HepG2 (cell line): ENCODE data around the gene P3H4. TPM values are rescaled to one million over a fixed set of nuclear protein-coding genes. Genes with fewer than 3 reads are reported as not detected.

ENCODE experiments used
- ARNT2 ChIP-seq: sonication (generic); formaldehyde crosslinking; IDR thresholded peaks from 2 replicates; pipeline ENCODE4 v1.8.0; 2022; ENCODE audit warnings: mild to moderate bottlenecking, low read depth, missing genetic modification reagents, moderate library complexity
- RORA ChIP-seq: sonication (generic); formaldehyde crosslinking; IDR thresholded peaks from 2 replicates; pipeline ENCODE4 v1.5.0; 2020; ENCODE audit warnings: mild to moderate bottlenecking, missing genetic modification reagents, moderate library complexity
- STAG1 ChIP-seq: sonication (generic); formaldehyde crosslinking; IDR thresholded peaks from 2 replicates; pipeline ENCODE4 v1.4.0; 2020; ENCODE audit warnings: missing genetic modification reagents
- ZNF232 ChIP-seq: sonication (generic); formaldehyde crosslinking; IDR thresholded peaks from 2 replicates; pipeline ENCODE4 v1.4.0; 2020; ENCODE audit warnings: missing genetic modification reagents, borderline replicate concordance
- ZNF598 ChIP-seq: sonication (generic); formaldehyde crosslinking; IDR thresholded peaks from 2 replicates; pipeline ENCODE4 v1.5.1; 2020; ENCODE audit warnings: mild to moderate bottlenecking, missing genetic modification reagents, borderline replicate concordance
- ZNF879 ChIP-seq: sonication (generic); formaldehyde crosslinking; IDR thresholded peaks from 2 replicates; pipeline ENCODE4 v1.8.1; 2023; ENCODE audit warnings: missing genetic modification reagents
- polyA plus RNA-seq, 8 experiments: library from polyadenylated mRNA; depleted of rRNA in 3 of 8; stranded (reverse) in 7 of 8; unstranded in 1 of 8; fragments of >200 nt; fragmentation: Illumina TruSeq in 4 of 8; extraction: Trizol in 4 of 8; gene quantifications; 2 replicates each; pipeline versions ENCODE4 v1.2.1 to v1.2.3, GENCODE V29; 2011 to 2016; ENCODE audit warnings: low read depth in 4 of 8, missing spikeins in 1 of 8, mixed read lengths in 1 of 8; ENCODE audit not compliant: insufficient read depth in 1 of 8
- total RNA-seq, 5 experiments: library from RNA; depleted of rRNA; stranded (reverse); fragments of >200 nt; fragmentation: Illumina TruSeq; extraction: Trizol; gene quantifications; 2 replicates each; pipeline ENCODE4 v1.2.3, GENCODE V29; 2016; ENCODE audit warnings: low read depth in 1 of 5
- TF ChIP-seq, protein P1 (sequence below): sonication (generic); formaldehyde crosslinking; IDR thresholded peaks from 2 replicates; pipeline ENCODE4 v1.8.1; 2022; ENCODE audit warnings: low read depth, mild to moderate bottlenecking, missing genetic modification reagents
- TF ChIP-seq, protein P2 (sequence below): sonication (generic); formaldehyde crosslinking; IDR thresholded peaks from 2 replicates; pipeline ENCODE4 v1.8.0; 2022; ENCODE audit warnings: mild to moderate bottlenecking, missing genetic modification reagents, moderate library complexity
- TF ChIP-seq, protein P3 (sequence below): IDR thresholded peaks from 2 replicates; pipeline ENCODE4 v1.6.1; 2016
- TF ChIP-seq, protein P4 (sequence below): sonication (generic); formaldehyde crosslinking; IDR thresholded peaks from 2 replicates; pipeline ENCODE4 v1.8.0; 2023; ENCODE audit warnings: mild to moderate bottlenecking, missing genetic modification reagents

P3H4 gene
- total and polyA plus RNA-seq, 2 of the 13 experiments (the other 11 are each of a cell fraction or from before 2014, with no cell fraction given): 37.1 to 50.6 TPM

DNA sequence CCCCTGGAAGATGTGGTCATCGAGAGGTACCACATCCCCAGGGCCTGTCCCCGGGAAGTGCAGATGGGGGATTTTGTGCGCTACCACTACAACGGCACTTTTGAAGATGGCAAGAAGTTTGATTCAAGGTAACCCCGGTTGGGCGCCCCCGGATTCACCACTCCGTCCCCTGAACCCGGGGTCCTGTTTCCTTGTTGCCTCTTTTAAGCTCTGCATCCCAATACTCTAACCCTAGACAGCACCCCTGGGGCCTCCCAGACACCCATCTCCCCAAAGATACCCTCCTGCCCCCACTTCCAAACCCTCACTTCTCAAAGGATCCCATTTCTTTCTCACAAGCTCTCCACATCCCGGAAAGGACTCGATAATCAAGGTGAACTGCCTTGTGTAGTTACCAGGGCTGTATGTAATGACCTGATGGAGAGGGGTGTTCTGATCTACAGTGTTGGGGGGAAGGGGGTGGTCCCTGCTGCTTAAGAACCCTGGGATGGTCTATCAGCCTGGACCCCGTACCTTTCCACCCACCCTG, 1.5 kb upstream of the P3H4 start (continued):
- TF ChIP-seq, protein P1, sequence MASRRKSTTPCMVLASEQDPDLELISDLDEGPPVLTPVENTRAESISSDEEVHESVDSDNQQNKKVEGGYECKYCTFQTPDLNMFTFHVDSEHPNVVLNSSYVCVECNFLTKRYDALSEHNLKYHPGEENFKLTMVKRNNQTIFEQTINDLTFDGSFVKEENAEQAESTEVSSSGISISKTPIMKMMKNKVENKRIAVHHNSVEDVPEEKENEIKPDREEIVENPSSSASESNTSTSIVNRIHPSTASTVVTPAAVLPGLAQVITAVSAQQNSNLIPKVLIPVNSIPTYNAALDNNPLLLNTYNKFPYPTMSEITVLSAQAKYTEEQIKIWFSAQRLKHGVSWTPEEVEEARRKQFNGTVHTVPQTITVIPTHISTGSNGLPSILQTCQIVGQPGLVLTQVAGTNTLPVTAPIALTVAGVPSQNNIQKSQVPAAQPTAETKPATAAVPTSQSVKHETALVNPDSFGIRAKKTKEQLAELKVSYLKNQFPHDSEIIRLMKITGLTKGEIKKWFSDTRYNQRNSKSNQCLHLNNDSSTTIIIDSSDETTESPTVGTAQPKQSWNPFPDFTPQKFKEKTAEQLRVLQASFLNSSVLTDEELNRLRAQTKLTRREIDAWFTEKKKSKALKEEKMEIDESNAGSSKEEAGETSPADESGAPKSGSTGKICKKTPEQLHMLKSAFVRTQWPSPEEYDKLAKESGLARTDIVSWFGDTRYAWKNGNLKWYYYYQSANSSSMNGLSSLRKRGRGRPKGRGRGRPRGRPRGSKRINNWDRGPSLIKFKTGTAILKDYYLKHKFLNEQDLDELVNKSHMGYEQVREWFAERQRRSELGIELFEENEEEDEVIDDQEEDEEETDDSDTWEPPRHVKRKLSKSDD (CRISPR knock-in tag): 0 out of 2 replicates have a peak, but pooled peaks have one; percentile 2
- no peak for TF ChIP-seq RORA (CRISPR knock-in tag)
- no peak for TF ChIP-seq ZNF598 (CRISPR knock-in tag)
- no peak for TF ChIP-seq ZNF879 (CRISPR knock-in tag)
- TF ChIP-seq, protein P2, sequence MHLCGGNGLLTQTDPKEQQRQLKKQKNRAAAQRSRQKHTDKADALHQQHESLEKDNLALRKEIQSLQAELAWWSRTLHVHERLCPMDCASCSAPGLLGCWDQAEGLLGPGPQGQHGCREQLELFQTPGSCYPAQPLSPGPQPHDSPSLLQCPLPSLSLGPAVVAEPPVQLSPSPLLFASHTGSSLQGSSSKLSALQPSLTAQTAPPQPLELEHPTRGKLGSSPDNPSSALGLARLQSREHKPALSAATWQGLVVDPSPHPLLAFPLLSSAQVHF (CRISPR knock-in tag): no peak
- TF ChIP-seq ZNF232 (CRISPR knock-in tag): no peak
- TF ChIP-seq, protein P3, sequence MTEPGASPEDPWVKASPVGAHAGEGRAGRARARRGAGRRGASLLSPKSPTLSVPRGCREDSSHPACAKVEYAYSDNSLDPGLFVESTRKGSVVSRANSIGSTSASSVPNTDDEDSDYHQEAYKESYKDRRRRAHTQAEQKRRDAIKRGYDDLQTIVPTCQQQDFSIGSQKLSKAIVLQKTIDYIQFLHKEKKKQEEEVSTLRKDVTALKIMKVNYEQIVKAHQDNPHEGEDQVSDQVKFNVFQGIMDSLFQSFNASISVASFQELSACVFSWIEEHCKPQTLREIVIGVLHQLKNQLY (CRISPR knock-in tag): peak; percentile 4; the same call in 1 of the 2 replicates
- TF ChIP-seq ARNT2 (CRISPR knock-in tag): peak; percentile 3; the same call in 1 of the 2 replicates
- TF ChIP-seq, protein P4, sequence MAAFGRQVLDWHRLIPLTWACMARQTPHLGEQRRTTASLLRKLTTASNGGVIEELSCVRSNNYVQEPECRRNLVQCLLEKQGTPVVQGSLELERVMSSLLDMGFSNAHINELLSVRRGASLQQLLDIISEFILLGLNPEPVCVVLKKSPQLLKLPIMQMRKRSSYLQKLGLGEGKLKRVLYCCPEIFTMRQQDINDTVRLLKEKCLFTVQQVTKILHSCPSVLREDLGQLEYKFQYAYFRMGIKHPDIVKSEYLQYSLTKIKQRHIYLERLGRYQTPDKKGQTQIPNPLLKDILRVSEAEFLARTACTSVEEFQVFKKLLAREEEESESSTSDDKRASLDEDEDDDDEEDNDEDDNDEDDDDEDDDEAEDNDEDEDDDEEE (CRISPR knock-in tag): no peak
- TF ChIP-seq STAG1 (CRISPR knock-in tag): no peak
